ENCODE data around the gene ANKMY1. TPM values are rescaled to one million over a fixed set of nuclear protein-coding genes. Genes with fewer than 3 reads are reported as not detected.
"Not testable (repeated sequence)": the region's sequence is repeated elsewhere in the genome, so short reads cannot be mapped to it uniquely, and the experiment has no call there.

Gene ANKMY1
- total RNA-seq, 1 donor from 2014 or later: 8.9 TPM

DNA sequence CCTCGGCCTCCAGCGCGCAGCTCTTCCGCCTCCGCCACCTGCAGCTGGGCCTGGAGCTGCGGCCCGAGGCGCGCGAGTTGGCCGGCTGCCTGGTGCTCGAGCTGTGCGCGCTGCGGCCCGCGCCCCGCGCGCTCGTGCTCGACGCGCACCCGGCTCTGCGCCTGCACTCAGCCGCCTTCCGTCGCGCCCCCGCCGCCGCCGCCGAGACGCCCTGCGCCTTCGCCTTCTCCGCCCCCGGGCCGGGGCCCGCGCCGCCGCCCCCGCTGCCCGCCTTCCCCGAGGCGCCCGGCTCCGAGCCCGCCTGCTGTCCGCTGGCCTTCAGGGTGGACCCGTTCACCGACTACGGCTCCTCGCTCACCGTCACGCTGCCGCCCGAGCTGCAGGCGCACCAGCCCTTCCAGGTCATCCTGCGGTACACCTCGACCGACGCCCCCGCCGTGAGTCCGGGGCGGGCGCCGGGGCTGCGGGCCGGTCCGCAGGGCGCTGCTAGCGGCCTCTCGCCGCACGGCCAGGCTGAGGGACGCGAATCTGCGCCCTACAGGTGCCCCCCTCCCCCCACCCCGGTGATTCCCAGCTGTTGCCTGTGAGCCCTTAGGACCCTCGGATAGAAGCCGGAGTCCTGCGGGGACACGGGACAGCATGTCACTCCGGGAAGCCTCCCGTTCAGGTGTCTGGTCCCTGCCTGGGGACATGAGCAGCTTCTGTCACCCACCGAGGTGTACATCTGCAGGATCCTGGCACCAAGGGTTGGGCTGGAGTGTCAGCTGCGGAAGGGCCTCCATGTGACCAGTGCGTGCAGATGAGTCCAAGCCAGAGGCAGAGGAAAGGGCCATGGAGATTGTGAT, 11.1 kb upstream of the ANKMY1 start:
- no peak for ATAC-seq

- ATAC-seq: peak; percentile 27
Observed at GRCh38 chr2:240567872-240568677, 10.3 kb upstream of the ANKMY1 start, which contains the start of gene RNPEPL1. TSS of gene RNPEPL1 (plus strand) at chr2:240568484. CDS start at chr2:240568587, 103 bp downstream.

DNA sequence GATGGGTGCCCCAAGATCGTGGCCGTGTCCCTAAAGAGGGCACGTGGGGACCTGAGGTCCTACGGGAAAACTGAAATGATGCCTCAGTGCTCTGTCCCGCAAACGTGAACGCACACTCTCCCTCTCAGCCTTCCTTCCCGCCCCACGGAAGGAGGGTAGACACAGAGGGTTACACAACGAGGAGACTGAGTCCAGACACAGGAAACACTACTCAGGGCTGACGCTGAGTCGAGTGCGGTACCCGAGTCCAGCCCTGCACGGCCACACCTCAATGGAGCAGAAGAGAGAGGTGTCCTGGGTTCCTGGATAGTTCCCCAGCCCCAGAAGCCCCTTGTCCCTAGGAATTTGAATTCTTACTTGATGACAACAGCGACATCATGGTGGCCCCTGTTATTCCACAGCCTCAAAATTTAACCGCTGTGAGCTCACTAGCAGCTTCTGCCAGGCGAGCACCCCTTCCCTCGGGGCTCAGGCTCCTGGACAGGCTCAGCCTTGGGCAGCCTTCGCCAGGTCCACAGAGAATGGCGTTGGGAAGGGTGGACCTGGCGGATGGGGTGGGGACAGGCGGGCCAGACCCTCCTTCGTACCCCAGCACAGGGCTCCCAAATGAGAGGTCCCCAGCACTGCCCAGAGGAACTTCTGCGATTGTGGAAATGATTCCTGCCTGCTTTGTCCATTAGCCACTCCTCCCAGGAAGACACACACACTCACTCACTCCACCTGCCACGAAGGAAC, 9.5 kb upstream of the ANKMY1 start:
- peak; percentile 13 for ATAC-seq

DNA sequence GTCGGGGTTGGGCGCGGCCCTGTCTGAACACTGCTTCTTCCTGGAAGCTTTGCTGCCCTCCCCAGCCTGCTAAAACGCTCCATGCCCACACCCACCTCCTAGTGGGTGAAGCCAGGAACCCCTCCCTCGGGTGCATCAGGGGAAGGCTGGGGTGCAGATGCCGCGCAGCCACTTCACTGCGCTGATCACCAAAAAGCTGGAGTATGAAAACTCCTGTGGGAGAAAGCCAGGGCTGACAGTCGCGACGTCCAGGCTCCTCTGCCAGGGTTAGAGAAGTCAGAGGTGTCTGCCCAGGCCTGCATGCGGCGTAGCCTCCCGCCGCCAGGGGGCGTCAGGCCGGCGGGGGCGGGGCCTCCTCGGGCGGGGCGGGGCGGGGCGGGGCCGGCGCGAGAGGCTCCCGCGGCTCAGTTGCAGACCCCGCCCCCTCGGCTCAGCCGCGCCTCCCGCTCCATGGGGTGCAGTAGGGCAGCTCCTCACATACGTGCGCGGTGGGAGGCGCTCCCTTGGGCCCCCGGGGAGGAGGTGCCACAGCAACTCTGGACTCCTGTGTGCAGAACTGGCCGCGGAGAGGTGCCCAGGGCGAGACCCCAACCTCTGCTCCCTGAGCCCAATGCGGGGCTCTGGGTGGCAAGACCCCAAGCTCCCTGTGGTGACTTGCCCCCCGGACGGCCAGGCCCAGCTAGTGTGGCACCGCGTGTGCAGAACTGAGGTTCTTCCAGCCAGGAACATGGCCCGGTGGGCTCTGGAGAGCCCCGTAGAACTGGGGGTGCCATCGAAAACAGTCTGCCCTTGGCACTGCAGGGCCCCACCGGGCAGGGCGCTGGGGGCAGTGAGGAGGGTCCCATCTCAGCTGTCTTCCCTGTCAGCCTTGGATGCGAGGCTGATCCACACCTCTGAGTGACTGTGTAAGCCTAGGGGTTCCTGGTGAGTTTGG, 8.7 kb upstream of the ANKMY1 start:
- peak; percentile 80 for ATAC-seq

GRCh38 chr2:240565333-240566202, 7.8 kb upstream of the ANKMY1 start:
- peak; percentile 62 for ATAC-seq

DNA sequence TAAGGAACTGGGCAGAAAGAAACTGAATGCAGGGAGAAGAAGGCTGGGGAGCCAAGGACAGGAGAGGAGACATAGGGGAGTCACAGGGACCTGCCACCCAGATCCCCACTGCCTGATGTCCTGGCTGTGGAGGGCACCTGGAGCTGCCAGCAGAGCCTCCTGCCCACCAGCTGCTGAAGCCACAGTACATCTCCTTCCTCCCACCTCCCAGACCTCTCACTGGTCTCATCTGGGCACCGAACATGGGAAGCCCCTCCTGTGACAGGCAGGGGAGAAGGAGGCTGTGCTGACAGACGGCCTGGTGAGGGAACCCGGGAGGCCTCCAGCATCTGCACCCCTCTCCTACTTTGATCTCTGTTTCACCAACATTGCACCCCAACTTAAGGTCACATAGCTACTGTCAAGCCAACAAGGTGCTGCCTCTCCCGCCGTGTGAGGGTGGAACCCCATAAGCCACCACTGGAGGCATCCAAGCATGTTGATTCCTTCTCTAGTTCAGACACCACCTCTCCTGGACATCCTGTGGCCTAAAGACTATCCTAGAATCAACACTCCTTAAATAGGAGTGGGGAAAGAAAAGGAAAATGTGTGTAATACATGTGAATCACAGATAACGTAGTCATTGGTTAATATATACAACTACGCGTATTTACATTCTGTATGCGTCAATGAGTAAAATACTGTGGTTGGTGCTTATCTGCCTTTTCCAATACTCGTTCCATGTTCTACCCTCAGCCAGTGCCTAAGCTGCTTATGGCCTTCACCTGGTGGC, 7.0 kb upstream of the ANKMY1 start:
- no peak for ATAC-seq

DNA sequence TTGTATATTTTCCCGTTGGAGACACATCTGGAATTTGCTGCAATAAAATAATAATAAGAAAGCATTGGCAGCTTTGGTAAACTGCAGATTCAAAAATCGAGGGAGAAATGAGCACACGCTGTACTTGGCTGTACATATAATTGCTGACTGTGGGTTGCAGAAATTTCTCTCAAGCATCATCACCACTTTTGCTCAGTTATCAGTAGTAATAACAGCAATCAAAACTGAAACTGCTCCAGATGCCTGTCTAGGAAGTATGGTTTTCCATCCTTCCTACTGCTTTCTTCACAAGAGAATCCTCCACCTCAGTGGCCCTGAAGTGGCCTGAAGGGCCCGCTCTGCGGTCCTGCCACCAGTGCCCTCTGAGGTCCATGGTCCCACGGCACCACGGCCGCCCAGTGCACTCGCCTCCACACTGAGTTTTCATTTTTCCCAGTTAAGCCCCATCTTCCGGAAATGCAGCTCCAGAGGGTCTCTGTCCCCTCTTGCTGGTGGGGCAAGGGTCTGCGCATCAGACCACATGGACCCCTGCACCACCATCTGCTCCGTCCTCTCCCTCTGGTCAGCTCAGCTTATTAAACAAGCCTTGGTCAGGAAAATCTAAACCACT, 6.3 kb upstream of the ANKMY1 start:
- no peak for ATAC-seq

- ATAC-seq: not testable (repeated sequence)
Observed at GRCh38 chr2:240563231-240563630, 5.4 kb upstream of the ANKMY1 start.

- peak; percentile 24 for ATAC-seq
Observed at GRCh38 chr2:240561325-240561971, 3.7 kb upstream of the ANKMY1 start.

DNA sequence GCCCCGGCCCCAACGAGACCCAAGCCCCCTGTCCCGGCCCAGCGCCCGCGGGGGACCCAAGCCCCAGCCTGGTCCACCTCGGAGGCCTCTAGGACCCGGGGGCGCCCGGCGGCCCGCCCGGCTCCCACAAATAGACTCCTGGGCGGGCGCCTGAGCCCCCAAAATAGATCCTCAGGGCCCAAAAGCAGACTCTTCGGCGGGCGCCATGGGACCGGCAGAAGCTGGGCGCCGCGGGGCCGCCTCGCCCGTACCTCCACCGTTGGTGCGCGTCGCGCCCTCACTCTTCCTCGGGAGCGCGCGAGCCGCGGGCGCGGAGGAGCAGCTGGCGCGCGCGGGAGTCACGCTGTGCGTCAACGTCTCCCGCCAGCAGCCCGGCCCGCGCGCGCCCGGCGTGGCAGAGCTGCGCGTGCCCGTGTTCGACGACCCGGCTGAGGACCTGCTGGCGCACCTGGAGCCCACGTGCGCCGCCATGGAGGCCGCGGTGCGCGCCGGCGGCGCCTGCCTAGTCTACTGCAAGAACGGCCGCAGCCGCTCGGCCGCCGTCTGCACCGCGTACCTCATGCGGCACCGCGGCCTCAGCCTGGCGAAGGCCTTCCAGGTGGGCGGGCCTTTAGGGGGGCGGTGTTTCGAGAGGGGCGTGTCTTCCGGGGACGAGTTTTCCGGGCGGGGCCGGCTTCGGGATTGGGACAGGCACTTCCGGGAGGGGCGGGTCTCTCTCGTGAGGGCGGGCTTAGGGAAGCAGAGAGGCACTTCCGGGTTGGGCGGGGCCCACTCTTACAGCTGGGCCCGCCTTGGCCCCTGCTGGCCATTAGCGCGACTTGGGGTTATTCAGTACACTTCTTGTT, 2.9 kb upstream of the ANKMY1 start:
- peak; percentile 84 for ATAC-seq

DNA sequence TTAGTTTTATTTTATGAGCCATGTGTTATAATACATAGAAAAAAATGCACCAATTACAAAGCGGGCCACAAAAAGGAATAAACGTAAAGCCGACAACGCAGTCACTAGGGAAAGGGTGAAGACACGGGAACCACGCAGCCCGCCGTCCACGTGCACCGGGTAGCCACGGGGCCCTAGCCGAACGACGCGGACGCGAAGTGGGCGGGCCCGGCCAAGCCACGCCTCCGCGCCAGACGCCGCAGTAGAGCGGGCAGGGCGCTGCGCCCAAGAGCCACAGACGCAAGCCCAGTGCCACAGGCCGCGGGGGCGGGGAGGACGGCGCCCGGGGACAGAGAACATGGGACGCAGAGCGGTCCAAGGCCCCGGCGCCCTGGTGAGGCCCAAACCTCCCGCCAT, 2.3 kb upstream of the ANKMY1 start, which contains the start of gene DUSP28:
DUSP28 (plus strand) TSS at position 274 of the 396 bp plus-strand sequence. CDS start 328 bp downstream, outside the sequence.
- ATAC-seq: peak; percentile 79

DNA sequence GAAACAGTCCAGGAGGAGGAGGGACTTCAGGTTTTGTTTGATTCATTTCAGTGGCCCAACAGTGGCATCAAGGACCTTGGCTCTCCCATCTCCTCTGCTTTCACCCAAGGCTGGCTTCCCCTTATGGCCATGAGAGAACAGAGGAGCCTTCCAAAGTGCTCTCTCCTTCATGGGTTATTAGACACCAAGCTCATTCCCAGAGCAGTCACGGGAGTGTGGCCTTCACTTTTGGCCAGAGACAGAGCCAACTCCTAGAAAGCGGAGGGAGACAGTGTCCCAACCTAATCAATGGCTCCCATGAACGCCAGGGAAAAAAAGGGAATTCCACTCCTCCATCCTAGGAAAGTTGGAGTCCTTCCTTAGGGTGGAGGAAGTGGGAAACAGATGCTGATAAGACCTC, 1.5 kb upstream of the ANKMY1 start:
- no peak for ATAC-seq

DNA sequence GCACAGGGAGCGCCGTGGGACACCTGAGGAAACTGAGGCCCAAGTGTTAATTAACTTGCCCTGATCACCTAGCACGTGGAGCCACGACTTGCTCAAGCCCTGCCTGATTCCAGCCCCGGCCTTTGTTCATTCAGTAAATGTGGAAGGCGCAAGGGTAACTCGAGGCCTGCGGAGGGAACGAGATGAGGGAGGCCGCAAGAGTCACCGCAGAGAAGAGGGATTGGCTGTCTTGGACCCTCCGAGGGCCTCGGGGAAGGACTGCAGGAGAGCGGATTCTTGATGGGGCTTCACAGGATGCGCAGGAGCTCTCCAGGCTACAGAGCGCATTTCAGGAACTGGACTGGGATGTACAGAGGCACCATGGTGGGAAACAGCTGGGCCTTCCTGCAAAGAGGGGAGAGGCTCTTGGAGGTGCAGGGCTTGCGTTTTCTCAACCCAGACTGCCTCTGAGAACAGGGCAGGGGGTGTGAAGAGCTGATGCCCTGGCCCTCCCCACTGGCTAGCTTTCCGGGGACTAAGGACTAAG, 511 bp upstream of the ANKMY1 start:
- no peak for ATAC-seq

- ATAC-seq: no peak
Observed at GRCh38 chr2:240557101-240557751, 562 bp downstream of the ANKMY1 start.

GRCh38 chr2:240556553-240557100, 1.2 kb downstream of the ANKMY1 start:
- ATAC-seq: no peak

DNA sequence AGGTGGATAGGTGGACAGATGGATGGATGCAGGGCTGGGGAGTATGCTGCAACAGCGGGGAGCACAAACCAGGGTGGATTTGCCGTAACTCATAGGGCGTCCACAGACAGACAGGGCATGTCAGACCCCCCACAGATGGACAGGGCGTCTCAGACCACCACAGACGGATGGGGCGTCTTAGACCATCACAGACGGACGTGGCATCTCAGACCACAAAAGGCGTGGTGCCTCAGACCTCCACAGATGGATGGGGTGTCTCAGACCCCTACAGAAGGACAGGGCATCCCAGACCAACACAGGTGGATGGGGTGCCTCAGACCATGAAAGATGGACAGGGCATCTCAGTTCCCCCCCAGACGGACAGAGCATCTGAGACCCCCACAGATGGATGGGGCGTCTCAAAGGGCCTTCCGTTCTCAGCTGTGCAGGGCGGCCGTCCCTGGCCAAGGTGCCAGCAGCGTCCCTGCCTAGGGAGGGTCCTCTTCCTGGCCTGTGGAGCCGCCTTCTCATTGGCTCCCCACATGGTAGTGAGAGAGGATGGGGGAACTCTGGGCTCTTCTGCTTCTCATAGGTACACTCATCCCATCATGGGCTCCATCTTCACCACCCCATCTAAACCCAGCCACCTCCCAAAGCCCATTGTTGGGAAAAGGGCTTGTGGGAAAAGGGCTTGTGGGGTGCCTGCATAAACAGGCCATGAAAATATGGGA, 2.1 kb downstream of the ANKMY1 start:
- no peak for ATAC-seq
